Fibroblast of the aortic adventitia (primary cell): ENCODE measurements around the gene ZNF836. TPM values are rescaled to one million over a fixed set of nuclear protein-coding genes. Genes with fewer than 3 reads are reported as not detected.

Source experiments
- DNase-seq: peaks from one replicate; pipeline ENCODE4 v3.0.0-alpha.2; 2010; ENCODE audit warnings: low read depth
- H3K4me3 ChIP-seq: 2 replicates; pipeline ENCODE4 v1.5.1; 2011; ENCODE audit warnings: low read depth, mild to moderate bottlenecking, control low read depth, low read length, moderate library complexity
- CTCF ChIP-seq: IDR thresholded peaks from 2 replicates; pipeline ENCODE4 v1.5.1; 2011; ENCODE audit warnings: mild to moderate bottlenecking, low read length, control low read depth, inconsistent platforms; ENCODE audit not compliant: insufficient read depth
- total RNA-seq: library from RNA; depleted of rRNA; stranded (reverse); fragments of >200 nt; gene quantifications from 2 replicates; pipeline ENCODE4 v1.2.3, GENCODE V29; 2012; ENCODE audit warnings: low replicate concordance

ZNF836 gene
- total RNA-seq, 1 donor = 11.3 TPM

GRCh38 chr19:52155596-52156359 lies 15.6 kb downstream of the ZNF836 start:
- no peak for TF ChIP-seq CTCF
- H3K4me3 ChIP-seq = no peak overlapping the region
- DNase-seq = no peak

GRCh38 chr19:52148256-52148655 lies 23.2 kb downstream of the ZNF836 start:
- H3K4me3 ChIP-seq = no peak overlapping the region
- no peak for DNase-seq
- TF ChIP-seq CTCF = no peak

- H3K4me3 ChIP-seq = no peak overlapping the region
- no peak for TF ChIP-seq CTCF
- no peak for DNase-seq
These were observed 29.3 kb downstream of the ZNF836 start for GRCh38 chr19:52142001-52142595.

- no peak for DNase-seq
- no peak for TF ChIP-seq CTCF
- H3K4me3 ChIP-seq = no peak overlapping the region
These were observed 30.2 kb downstream of the ZNF836 start for GRCh38 chr19:52141203-52141602.

GRCh38 chr19:52140032-52140710 lies 31.2 kb downstream of the ZNF836 start:
- DNase-seq = no peak
- H3K4me3 ChIP-seq = peak overlapping the region; percentile 40
- no peak for TF ChIP-seq CTCF

- TF ChIP-seq CTCF = peak; percentile 74
- peak; percentile 94 for DNase-seq
These were observed 32.0 kb downstream of the ZNF836 start, which contains the start of gene ZNF616 for GRCh38 chr19:52139252-52140031. TSS of gene ZNF616 (minus strand) at chr19:52139938. CDS start at chr19:52130512, 9,426 bp downstream.

More at GRCh38 chr19:52139252-52140031, 32.0 kb downstream of the ZNF836 start, which contains the start of gene ZNF616:
- peak within 1 kb of the TSS; percentile 98 for H3K4me3 ChIP-seq
